IMR-90 (cell line): ENCODE results near the gene PSMA1. TPM values are rescaled to one million over a fixed set of nuclear protein-coding genes. Genes with fewer than 3 reads are reported as not detected.

Experiments used
- ATAC-seq: fragments of 200-7000 bp; cut with Tn5 transposase; 2 replicates; pipeline ENCODE4 v1.9.1; 2020; ENCODE audit warnings: low read depth, mild to moderate bottlenecking, moderate library complexity
- BruUV-seq: library from RNA; stranded (reverse); fragments of 400-500 nt; replicated peaks from 2 replicates; lab custom pipeline; 2021; lab: Mats Ljungman, UMichigan
- CTCF ChIA-PET: fragments of 300-600 bp; formaldehyde crosslinking; extraction: SDS; loops from one replicate; lab custom pipeline; 2021; ENCODE audit warnings: antibody characterized with exemption; lab: Yijun Ruan, JAX
- POLR2A ChIA-PET: fragments of 300-600 bp; sonication (Branson Sonifier 250); formaldehyde crosslinking; loops from one replicate; lab custom pipeline; 2022; ENCODE audit warnings: antibody characterized with exemption; ENCODE audit not compliant: unreplicated experiment; lab: Charles Lee
- DNase-seq: peaks from one replicate; pipeline ENCODE4 v3.0.0; 2013
- H2AFZ ChIP-seq: replicated peaks from 2 replicates; pipeline ENCODE3; 2013; ENCODE audit warnings: low read length, mild to moderate bottlenecking; ENCODE audit not compliant: poor library complexity
- H2AK5ac ChIP-seq: 2 replicates; pipeline ENCODE4 v1.6.1; 2013; ENCODE audit warnings: low read depth, low read length, inconsistent platforms
- H2AK9ac ChIP-seq: replicated peaks from 2 replicates; pipeline ENCODE3; 2013; ENCODE audit warnings: mild to moderate bottlenecking, low read depth, low read length, moderate library complexity; ENCODE audit not compliant: poor library complexity
- H2BK120ac ChIP-seq: 2 replicates; pipeline ENCODE4 v1.6.1; 2013; ENCODE audit warnings: low read depth, low read length, inconsistent platforms
- H2BK15ac ChIP-seq: 3 replicates; pipeline ENCODE4 v1.6.1; 2013; ENCODE audit warnings: low read depth, low read length, inconsistent platforms
- H2BK20ac ChIP-seq: 2 replicates; pipeline ENCODE4 v1.6.1; 2013; ENCODE audit warnings: low read depth, mild to moderate bottlenecking, inconsistent platforms, low read length, moderate library complexity
- H2BK5ac ChIP-seq: 2 replicates; pipeline ENCODE4 v1.6.1; 2013; ENCODE audit warnings: mild to moderate bottlenecking, low read depth, low read length, inconsistent platforms; ENCODE audit not compliant: poor library complexity, severe bottlenecking
- H3K14ac ChIP-seq: replicated peaks from 2 replicates; pipeline ENCODE4 v1.6.1; 2013; ENCODE audit warnings: low read depth, low read length, inconsistent platforms
- H3K18ac ChIP-seq: 2 replicates; pipeline ENCODE4 v1.6.1; 2013; ENCODE audit warnings: low read depth, low read length, control low read depth
- H3K23ac ChIP-seq: 2 replicates; pipeline ENCODE4 v1.6.1; 2013; ENCODE audit warnings: low read depth, low read length, inconsistent platforms
- H3K27ac ChIP-seq: 2 replicates; pipeline ENCODE4 v1.5.1; 2013; ENCODE audit warnings: mild to moderate bottlenecking, control low read depth, low read length; ENCODE audit not compliant: insufficient read depth
- H3K27me3 ChIP-seq: 2 replicates; pipeline ENCODE4 v1.6.1; 2013; ENCODE audit warnings: low read length; ENCODE audit not compliant: control insufficient read depth, insufficient read depth
- H3K36me3 ChIP-seq: 2 replicates; pipeline ENCODE4 v1.6.1; 2013; ENCODE audit warnings: low read length, mixed read lengths; ENCODE audit not compliant: control insufficient read depth, insufficient read depth
- H3K4ac ChIP-seq: 2 replicates; pipeline ENCODE4 v1.6.1; 2013; ENCODE audit warnings: low read depth, low read length, inconsistent platforms
- H3K4me1 ChIP-seq: 2 replicates; pipeline ENCODE4 v1.6.1; 2013; ENCODE audit warnings: low read length, mixed read lengths; ENCODE audit not compliant: control insufficient read depth, insufficient read depth
- H3K4me2 ChIP-seq: 2 replicates; pipeline ENCODE4 v1.6.1; 2013; ENCODE audit warnings: low read depth, mild to moderate bottlenecking, control low read depth, low read length, moderate library complexity
- H3K4me3 ChIP-seq: 2 replicates; pipeline ENCODE4 v1.5.1; 2013; ENCODE audit warnings: low read depth, mild to moderate bottlenecking, control low read depth, low read length, moderate library complexity; ENCODE audit not compliant: insufficient read depth
- H3K56ac ChIP-seq: 2 replicates; pipeline ENCODE4 v1.6.1; 2013; ENCODE audit warnings: low read length, inconsistent platforms; ENCODE audit not compliant: insufficient read depth; ENCODE audit errors: extremely low read depth
- H3K79me1 ChIP-seq, 2 experiments: 2 replicates each; pipeline ENCODE4 v1.6.1; 2013; ENCODE audit warnings: low read length in 2 of 2, inconsistent platforms in 1 of 2, low read depth in 1 of 2
- H3K9ac ChIP-seq: 2 replicates; pipeline ENCODE4 v1.6.1; 2013; ENCODE audit warnings: low read depth, low read length, control low read depth
- H3K9me1 ChIP-seq: 2 replicates; pipeline ENCODE4 v1.6.1; 2013; ENCODE audit warnings: low read length, inconsistent platforms; ENCODE audit not compliant: insufficient read depth
- H3K9me3 ChIP-seq: 2 replicates; pipeline ENCODE4 v1.6.1; 2013; ENCODE audit warnings: low read length; ENCODE audit not compliant: control insufficient read depth, insufficient read depth
- H4K20me1 ChIP-seq: 2 replicates; pipeline ENCODE4 v1.6.1; 2013; ENCODE audit warnings: low read length, inconsistent platforms; ENCODE audit not compliant: insufficient read depth
- H4K5ac ChIP-seq: 2 replicates; pipeline ENCODE4 v1.6.1; 2013; ENCODE audit warnings: mild to moderate bottlenecking, low read depth, low read length, control low read depth
- H4K8ac ChIP-seq, 2 experiments: 2 replicates each; pipeline ENCODE4 v1.6.1; 2013; ENCODE audit warnings: low read depth in 2 of 2, low read length in 2 of 2, control low read depth in 1 of 2, inconsistent platforms in 1 of 2
- H4K91ac ChIP-seq: 2 replicates; pipeline ENCODE4 v1.6.1; 2013; ENCODE audit warnings: low read depth, low read length, inconsistent platforms; ENCODE audit not compliant: insufficient read depth
- BHLHE40 ChIP-seq: fragments of 150-350 bp; IDR thresholded peaks from 2 replicates; pipeline ENCODE4 v1.6.1; 2016; ENCODE audit warnings: mild to moderate bottlenecking, low read depth, low read length
- CEBPB ChIP-seq: IDR thresholded peaks from 2 replicates; pipeline ENCODE4 v1.6.1; 2012; ENCODE audit warnings: low read depth, low read length, improper control_type of control experiment
- CHD1 ChIP-seq: IDR thresholded peaks from 2 replicates; pipeline ENCODE4 v1.6.1; 2012; ENCODE audit warnings: low read depth, low read length, improper control_type of control experiment
- CTCF ChIP-seq: conservative IDR thresholded peaks from 2 replicates; pipeline ENCODE4 v1.5.1; 2012; ENCODE audit warnings: mild to moderate bottlenecking, low read depth, low read length, improper control_type of control experiment
- ELK1 ChIP-seq: fragments of 150-350 bp; IDR thresholded peaks from 2 replicates; pipeline ENCODE4 v1.6.1; 2016; ENCODE audit warnings: low read depth, mild to moderate bottlenecking, low read length, moderate library complexity, borderline replicate concordance
- FOS ChIP-seq: fragments of 150-350 bp; IDR thresholded peaks from 2 replicates; pipeline ENCODE4 v1.6.1; 2016; ENCODE audit warnings: low read depth, low read length
- MAFK ChIP-seq: IDR thresholded peaks from 2 replicates; pipeline ENCODE4 v1.6.1; 2012; ENCODE audit warnings: low read depth, low read length, improper control_type of control experiment
- MAZ ChIP-seq: IDR thresholded peaks from 2 replicates; pipeline ENCODE4 v1.6.1; 2012; ENCODE audit warnings: low read depth, mild to moderate bottlenecking, low read length, improper control_type of control experiment, moderate library complexity, borderline replicate concordance
- MXI1 ChIP-seq: IDR thresholded peaks from 2 replicates; pipeline ENCODE4 v1.6.1; 2012; ENCODE audit warnings: low read depth, mild to moderate bottlenecking, low read length, moderate library complexity, borderline replicate concordance
- NFE2L2 ChIP-seq: fragments of 150-350 bp; IDR thresholded peaks from 2 replicates; pipeline ENCODE4 v1.6.1; 2016; ENCODE audit warnings: low read depth, mild to moderate bottlenecking, low read length
- POLR2A ChIP-seq: IDR thresholded peaks from 2 replicates; pipeline ENCODE4 v1.6.1; 2012; ENCODE audit warnings: mild to moderate bottlenecking, low read depth, low read length
- RAD21 ChIP-seq: IDR thresholded peaks from 2 replicates; pipeline ENCODE4 v1.6.1; 2012; ENCODE audit warnings: low read length, improper control_type of control experiment
- RCOR1 ChIP-seq: IDR thresholded peaks from 2 replicates; pipeline ENCODE4 v1.6.1; 2012; ENCODE audit warnings: mild to moderate bottlenecking, low read length, improper control_type of control experiment; ENCODE audit not compliant: insufficient replicate concordance
- RFX5 ChIP-seq: IDR thresholded peaks from 2 replicates; pipeline ENCODE4 v1.8.0; 2012; ENCODE audit warnings: low read depth, mild to moderate bottlenecking, low read length, moderate library complexity
- SMC3 ChIP-seq: fragments of 150-350 bp; IDR thresholded peaks from 2 replicates; pipeline ENCODE4 v1.6.1; 2016; ENCODE audit warnings: low read depth, mild to moderate bottlenecking, antibody characterized with exemption, low read length, moderate library complexity
- USF2 ChIP-seq: fragments of 150-350 bp; IDR thresholded peaks from 2 replicates; pipeline ENCODE4 v1.6.1; 2017; ENCODE audit warnings: mild to moderate bottlenecking, antibody characterized with exemption, low read length, low read depth
- WGBS, 2 experiments: methylation state at CpG; one replicate each; pipeline versions ENCODE4 v1.1.5 to v1.1.7; 2013; ENCODE audit warnings: missing lambda C conversion rate in 2 of 2; ENCODE audit not compliant: insufficient read length in 1 of 2; ENCODE audit errors: extremely low coverage in 2 of 2; 5-methylcytosine and 5-hydroxymethylcytosine counted together
- dilution Hi-C: fragments of 300-500 bp; cut with HindIII; formaldehyde crosslinking; loops from one replicate; pipeline ENCODE4 v1.14.3; 2018; ENCODE audit warnings: low sequenced_read_pairs; ENCODE audit not compliant: unreplicated experiment
- in situ Hi-C: fragments of 300-500 bp; cut with MboI; formaldehyde crosslinking; loops from 3 replicates; pipeline ENCODE4 v1.14.3; 2019; ENCODE audit warnings: low sequenced_read_pairs, inconsistent platforms, mixed read lengths
- intact Hi-C: fragments of 100-400 bp; cut with micrococcal nuclease; formaldehyde crosslinking; loops from 2 replicates; pipeline ENCODE4 v1.10.0; 2022
- polyA plus RNA-seq, 3 experiments: library from polyadenylated mRNA; depleted of rRNA; stranded (reverse); fragments of >200 nt; gene quantifications; 2 replicates each; pipeline ENCODE4 v1.2.3, GENCODE V29; 2012; ENCODE audit warnings: low replicate concordance in 1 of 3
- total RNA-seq: library from RNA; depleted of rRNA; stranded (reverse); fragments of >200 nt; gene quantifications from 2 replicates; pipeline ENCODE4 v1.2.3, GENCODE V29; 2012

PSMA1 gene
- total and polyA plus RNA-seq, 2 of the 4 experiments (the other 2 are of a cell fraction): 179 to 194 TPM

GRCh38 chr11:14547440-14547839, 27.3 kb upstream of the PSMA1 start:
- Histone ChIP-seq H2BK20ac (no peak overlapping the region), H2BK5ac (no peak overlapping the region), H3K9me3 (no peaks in the 10 kb centered on the region), H3K23ac (no peak overlapping the region), H4K91ac (no peak overlapping the region), H3K56ac (no peak overlapping the region), H2BK120ac (no peak overlapping the region), H3K36me3 (no peaks in the 10 kb centered on the region), H3K79me1 (no peaks in the 10 kb centered on the region), H3K18ac (no peak overlapping the region), H3K4me2 (no peak overlapping the region), H3K4ac (no peak overlapping the region), H3K14ac (no peak overlapping the region), H3K4me1 (no peaks in the 10 kb centered on the region), H2AFZ (no peak overlapping the region), H3K4me3 (no peak overlapping the region), H2BK15ac (no peak overlapping the region), H4K8ac (no peak overlapping the region), H4K20me1 (no peaks in the 10 kb centered on the region), H3K9ac (no peak overlapping the region), H2AK9ac (no peak overlapping the region), H2AK5ac (no peak overlapping the region), H3K27ac (no peak overlapping the region), H3K27me3 (peaks cover 4% of the 10 kb centered on the region; the same call in 1 of the 2 replicates), H4K5ac (no peak overlapping the region), H3K9me1 (no peaks in the 10 kb centered on the region)
- dilution Hi-C loops (no loop called here), intact Hi-C loops (no loop called here), in situ Hi-C loops (no loop called here)
- ATAC-seq (no peak), DNase-seq (no peak)
- CTCF ChIA-PET: interaction anchor here (1.4 kb wide), 1 partner anchor 11 kb away, joined by 3 read pairs; no protein-coding TSS in a partner anchor
- TF ChIP-seq RCOR1 (no peak), MAZ (no peak), RAD21 (no peak), SMC3 (no peak), MXI1 (no peak), BHLHE40 (no peak), NFE2L2 (no peak), POLR2A (no peak), USF2 (no peak), CTCF (no peak), CHD1 (no peak), ELK1 (no peak), MAFK (no peak), CEBPB (no peak), FOS (no peak), RFX5 (no peak)
- no TSS peak for BruUV-seq
- no CpG with 5 or more reads among the region's 2 CpGs for WGBS, 2 experiments
- POLR2A ChIA-PET: no interaction called here
